NCI-H2107 (cell line): ENCODE results near the gene TAF5.
"Not testable (repeated sequence)": the region's sequence is repeated elsewhere in the genome, so short reads cannot be mapped to it uniquely, and the experiment has no call there.

Experiments used
- DNase-seq: peaks from one replicate; lab custom pipeline; 2025; lab: John Stamatoyannopoulos, UW

Gene TAF5

GRCh38 chr10:103415581-103415980, 47.8 kb downstream of the TAF5 start:
- no peak for DNase-seq

- no peak for DNase-seq
Observed at GRCh38 chr10:103416436-103417147, 48.8 kb downstream of the TAF5 start.

- not testable (repeated sequence) for DNase-seq
Observed at GRCh38 chr10:103417148-103417469, 49.3 kb downstream of the TAF5 start.

- DNase-seq, result no peak
Observed at GRCh38 chr10:103417601-103418000, 49.8 kb downstream of the TAF5 start.

- no peak for DNase-seq
Observed at GRCh38 chr10:103419101-103419500, 51.3 kb downstream of the TAF5 start.

- no peak for DNase-seq
Observed at GRCh38 chr10:103423748-103424147, 56.0 kb downstream of the TAF5 start.

GRCh38 chr10:103427866-103428265, 60.1 kb downstream of the TAF5 start:
- no peak for DNase-seq

GRCh38 chr10:103428989-103429643, 61.3 kb downstream of the TAF5 start:
- no peak for DNase-seq

GRCh38 chr10:103429647-103430046, 61.9 kb downstream of the TAF5 start:
- DNase-seq, result no peak

GRCh38 chr10:103431902-103432301, 64.1 kb downstream of the TAF5 start:
- no peak for DNase-seq

- no peak for DNase-seq
Observed at GRCh38 chr10:103433858-103434257, 66.1 kb downstream of the TAF5 start.
